ENCODE results near the gene BRCA2. TPM values are rescaled to one million over a fixed set of nuclear protein-coding genes. Genes with fewer than 3 reads are reported as not detected.

BRCA2 gene
- total and polyA plus RNA-seq, 2 experiments from 2014 or later: 3.7 to 5.3 TPM

DNA sequence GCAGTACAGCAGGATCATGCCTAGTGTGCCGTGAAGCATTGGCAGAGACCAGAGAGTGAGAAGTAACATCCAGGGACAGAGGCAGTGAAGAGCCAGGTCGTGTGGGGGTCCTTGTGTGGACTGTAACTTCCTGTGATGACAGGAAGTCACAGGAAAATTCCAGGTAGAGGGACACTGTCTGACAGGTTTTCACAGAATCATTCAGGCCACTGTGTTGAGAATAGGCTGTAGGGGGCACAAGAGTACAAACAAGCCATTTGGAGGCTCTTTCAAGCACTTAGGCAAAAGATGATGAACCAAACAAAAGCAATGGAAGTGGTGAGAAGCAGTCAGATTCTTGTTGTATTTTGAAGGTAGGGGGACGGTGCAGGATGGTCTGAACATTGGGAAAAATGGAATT lies 66.2 kb downstream of the BRCA2 start:
- no peak overlapping the region for H3K4me2 ChIP-seq (ENCODE audit: unreplicated experiment)
- no peak overlapping the region for H3K27ac ChIP-seq
- H4K20me1 ChIP-seq (ENCODE audit: insufficient read depth): no peaks in the 10 kb centered on the region
- no peaks in the 10 kb centered on the region for H3K27me3 ChIP-seq (replicated peaks; ENCODE audit: insufficient read depth)
- no peak overlapping the region for H3K4me3 ChIP-seq
- H3K36me3 ChIP-seq (ENCODE audit: low read depth): no peaks in the 10 kb centered on the region
- no peaks in the 10 kb centered on the region for H3K79me2 ChIP-seq (ENCODE audit: insufficient read depth)
- in situ Hi-C loops (cut with MboI): no loop called here
- H3F3A ChIP-seq (ENCODE audit: insufficient read depth): no peaks in the 10 kb centered on the region
- H3K9me2 ChIP-seq (ENCODE audit: insufficient read depth): no peaks in the 10 kb centered on the region
- no peak overlapping the region for H2AFZ ChIP-seq
- 80 to 93% methylated on average over 3 of the region's 3 CpGs for WGBS, 2 experiments (ENCODE audit: low coverage in 1 of 2, low lambda C conversion rate in 2 of 2, missing lambda C conversion rate in 2 of 2)
- DNase-seq: peak; percentile 27
- H3K9me3 ChIP-seq (ENCODE audit: low read depth): no peaks in the 10 kb centered on the region
- H3K9ac ChIP-seq: no peak overlapping the region
- no peak for TF ChIP-seq EZH2phosphoT487 (IDR thresholded peaks at IDR 0.05; ENCODE audit: insufficient read depth, low read depth)
- no peak for TF ChIP-seq EZH2 (IDR thresholded peaks at IDR 0.05; ENCODE audit: insufficient read depth, poor library complexity, severe bottlenecking)
- H3K4me1 ChIP-seq (ENCODE audit: insufficient read depth): no peaks in the 10 kb centered on the region

DNA sequence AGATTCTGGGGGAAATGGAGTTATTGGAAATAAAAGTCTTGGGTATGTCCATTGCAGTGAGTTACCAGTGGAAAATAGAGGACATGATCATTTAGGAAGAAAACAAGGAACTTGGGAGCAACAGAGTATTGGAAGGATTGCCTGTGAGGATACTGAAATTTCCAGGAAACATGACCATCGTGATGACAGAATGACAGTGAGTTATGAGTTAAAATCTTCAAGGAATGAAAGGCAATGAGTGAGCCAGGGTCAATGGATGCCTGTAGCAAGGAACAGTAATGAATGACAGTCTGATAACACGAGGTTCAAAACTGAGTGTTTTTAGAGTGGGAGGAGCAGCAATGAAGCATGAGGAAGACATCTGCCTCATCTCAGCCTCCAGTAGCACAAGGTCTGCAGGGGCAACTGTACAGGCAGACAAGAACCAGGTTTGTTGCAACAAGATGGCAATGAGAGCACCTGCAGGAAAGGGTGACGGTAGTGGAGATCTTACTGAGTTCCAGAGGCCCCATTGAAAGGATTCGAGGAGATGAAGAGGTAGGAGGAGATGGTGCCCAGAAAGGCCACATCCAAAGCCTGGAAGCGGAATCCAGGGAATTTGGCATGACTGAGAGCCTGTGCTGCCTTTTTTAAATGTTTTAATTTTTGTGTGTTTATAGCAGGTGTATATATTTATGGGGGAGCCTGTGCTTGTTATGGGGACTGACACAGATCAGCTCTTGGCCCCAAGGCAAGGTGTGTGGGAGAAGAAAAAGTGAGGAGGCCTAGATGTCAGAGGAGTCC lies 68.7 kb downstream of the BRCA2 start:
- Histone ChIP-seq H3F3A (ENCODE audit: insufficient read depth) (no peaks in the 10 kb centered on the region), H3K27me3 (replicated peaks; ENCODE audit: insufficient read depth) (no peaks in the 10 kb centered on the region), H3K9me3 (ENCODE audit: low read depth) (no peaks in the 10 kb centered on the region), H3K9me2 (ENCODE audit: insufficient read depth) (no peaks in the 10 kb centered on the region), H3K4me3 (no peak overlapping the region), H3K9ac (no peak overlapping the region), H3K79me2 (ENCODE audit: insufficient read depth) (no peaks in the 10 kb centered on the region), H2AFZ (no peak overlapping the region), H3K4me2 (ENCODE audit: unreplicated experiment) (no peak overlapping the region), H4K20me1 (ENCODE audit: insufficient read depth) (no peaks in the 10 kb centered on the region), H3K4me1 (ENCODE audit: insufficient read depth) (no peaks in the 10 kb centered on the region), H3K27ac (no peak overlapping the region), H3K36me3 (ENCODE audit: low read depth) (no peaks in the 10 kb centered on the region)
- in situ Hi-C loops (cut with MboI): no loop called here
- WGBS, 2 experiments (ENCODE audit: low coverage in 1 of 2, low lambda C conversion rate in 2 of 2, missing lambda C conversion rate in 2 of 2): 78 to 81% methylated on average over 5 of the region's 5 CpGs
- TF ChIP-seq EZH2 (IDR thresholded peaks at IDR 0.05; ENCODE audit: insufficient read depth, poor library complexity, severe bottlenecking) (no peak), EZH2phosphoT487 (IDR thresholded peaks at IDR 0.05; ENCODE audit: insufficient read depth, low read depth) (no peak)
- no peak for DNase-seq

DNA sequence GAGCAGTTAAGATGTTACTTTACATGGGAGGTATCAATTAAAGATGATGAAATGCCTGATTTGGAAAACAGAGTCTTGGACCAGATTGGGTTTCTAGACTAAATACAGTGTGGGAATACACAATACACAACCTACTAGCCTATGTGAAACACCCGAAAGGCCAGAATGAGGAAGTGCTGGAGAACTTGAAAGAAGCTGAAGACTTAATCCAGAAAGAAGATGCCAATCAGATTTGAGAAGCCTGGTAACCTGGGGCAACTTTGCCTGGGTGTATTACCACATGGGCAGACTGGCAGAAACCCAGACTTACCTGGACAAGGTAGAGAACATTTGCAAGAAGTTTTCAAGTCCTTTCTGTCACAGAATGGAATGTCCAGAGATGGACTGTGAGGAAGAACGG lies 69.4 kb downstream of the BRCA2 start:
- no peak for DNase-seq
- H3K9me2 ChIP-seq (ENCODE audit: insufficient read depth): no peaks in the 10 kb centered on the region
- in situ Hi-C loops (cut with MboI): no loop called here
- H3F3A ChIP-seq (ENCODE audit: insufficient read depth): no peaks in the 10 kb centered on the region
- no peak overlapping the region for H3K27ac ChIP-seq
- H4K20me1 ChIP-seq (ENCODE audit: insufficient read depth): no peaks in the 10 kb centered on the region
- H3K36me3 ChIP-seq (ENCODE audit: low read depth): no peaks in the 10 kb centered on the region
- H3K4me2 ChIP-seq (ENCODE audit: unreplicated experiment): no peak overlapping the region
- 93 to 97% methylated on average over 2 of the region's 2 CpGs for WGBS, 2 experiments (ENCODE audit: low coverage in 1 of 2, low lambda C conversion rate in 2 of 2, missing lambda C conversion rate in 2 of 2)
- H3K79me2 ChIP-seq (ENCODE audit: insufficient read depth): no peaks in the 10 kb centered on the region
- no peak overlapping the region for H3K9ac ChIP-seq
- no peak for TF ChIP-seq EZH2 (IDR thresholded peaks at IDR 0.05; ENCODE audit: insufficient read depth, poor library complexity, severe bottlenecking)
- TF ChIP-seq EZH2phosphoT487 (IDR thresholded peaks at IDR 0.05; ENCODE audit: insufficient read depth, low read depth): no peak
- no peaks in the 10 kb centered on the region for H3K27me3 ChIP-seq (replicated peaks; ENCODE audit: insufficient read depth)
- no peak overlapping the region for H2AFZ ChIP-seq
- no peak overlapping the region for H3K4me3 ChIP-seq
- H3K4me1 ChIP-seq (ENCODE audit: insufficient read depth): no peaks in the 10 kb centered on the region
- no peaks in the 10 kb centered on the region for H3K9me3 ChIP-seq (ENCODE audit: low read depth)

DNA sequence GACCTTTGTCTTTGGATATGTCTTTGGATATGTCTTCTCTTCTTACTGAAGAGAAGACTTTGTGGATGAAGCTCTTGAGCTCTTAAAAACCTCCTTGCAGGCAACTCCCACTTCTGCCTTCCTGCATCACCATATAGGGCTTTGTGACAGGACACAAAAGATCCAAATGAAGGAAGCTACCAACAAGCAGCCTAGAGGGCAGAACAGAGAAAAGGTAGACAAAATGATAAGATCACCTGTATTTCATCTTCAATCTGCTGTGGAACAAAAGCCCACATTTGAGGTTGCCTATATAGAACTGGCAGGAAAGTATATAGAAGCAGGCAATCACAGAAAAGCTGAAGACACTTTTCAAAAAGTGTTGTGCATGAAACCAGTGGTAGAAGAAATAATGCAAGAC lies 70.1 kb downstream of the BRCA2 start:
- TF ChIP-seq EZH2phosphoT487 (IDR thresholded peaks at IDR 0.05; ENCODE audit: insufficient read depth, low read depth) (no peak), EZH2 (IDR thresholded peaks at IDR 0.05; ENCODE audit: insufficient read depth, poor library complexity, severe bottlenecking) (no peak)
- Histone ChIP-seq H2AFZ (no peak overlapping the region), H3K36me3 (ENCODE audit: low read depth) (no peaks in the 10 kb centered on the region), H3K27me3 (replicated peaks; ENCODE audit: insufficient read depth) (no peaks in the 10 kb centered on the region), H3K79me2 (ENCODE audit: insufficient read depth) (no peaks in the 10 kb centered on the region), H3K4me2 (ENCODE audit: unreplicated experiment) (no peak overlapping the region), H4K20me1 (ENCODE audit: insufficient read depth) (no peaks in the 10 kb centered on the region), H3K9ac (no peak overlapping the region), H3K4me1 (ENCODE audit: insufficient read depth) (no peaks in the 10 kb centered on the region), H3K9me3 (ENCODE audit: low read depth) (no peaks in the 10 kb centered on the region), H3K27ac (no peak overlapping the region), H3K4me3 (no peak overlapping the region), H3K9me2 (ENCODE audit: insufficient read depth) (no peaks in the 10 kb centered on the region), H3F3A (ENCODE audit: insufficient read depth) (no peaks in the 10 kb centered on the region)
- DNase-seq: no peak
- in situ Hi-C loops (cut with MboI): no loop called here

All from GM23248 (cell line).